KOPT-K1 (cell line): Measurements from ENCODE around the gene KDM4C.
"Not testable (repeated sequence)": the region's sequence is repeated elsewhere in the genome, so short reads cannot be mapped to it uniquely, and the experiment has no call there.

Source experiments
- H3K27ac ChIP-seq: fragments of 200-600 bp; sonication (generic); 2 replicates; pipeline ENCODE4 v1.5.1; 2016; ENCODE audit warnings: antibody characterized with exemption, mild to moderate bottlenecking, low read depth, low read length; ENCODE audit not compliant: poor library complexity, severe bottlenecking
- H3K36me3 ChIP-seq: fragments of 200-600 bp; sonication (generic); 2 replicates; pipeline ENCODE4 v1.5.1; 2017; ENCODE audit warnings: antibody characterized with exemption, mild to moderate bottlenecking, low read length, moderate library complexity; ENCODE audit not compliant: insufficient read depth
- H3K9me3 ChIP-seq: fragments of 200-600 bp; sonication (generic); 2 replicates; pipeline ENCODE4 v1.5.1; 2017; ENCODE audit warnings: antibody characterized with exemption, low read length, mild to moderate bottlenecking; ENCODE audit not compliant: insufficient read depth, poor library complexity, severe bottlenecking

The KDM4C gene

GRCh38 chr9:6780690-6781089 is 22.9 kb downstream of the KDM4C start:
- Histone ChIP-seq H3K36me3 (no peaks in the 10 kb centered on the region), H3K27ac (no peak overlapping the region), H3K9me3 (no peaks in the 10 kb centered on the region)

GRCh38 chr9:6781476-6781875 is 23.7 kb downstream of the KDM4C start:
- H3K27ac ChIP-seq, result no peak overlapping the region
- H3K9me3 ChIP-seq, result no peaks in the 10 kb centered on the region
- H3K36me3 ChIP-seq, result no peaks in the 10 kb centered on the region

GRCh38 chr9:6782345-6782744 is 24.6 kb downstream of the KDM4C start:
- no peak overlapping the region for H3K27ac ChIP-seq
- no peaks in the 10 kb centered on the region for H3K9me3 ChIP-seq

GRCh38 chr9:6782981-6783380 is 25.2 kb downstream of the KDM4C start:
- peak overlapping the region; percentile 30 for H3K27ac ChIP-seq
- H3K36me3 ChIP-seq, result no peaks in the 10 kb centered on the region
- H3K9me3 ChIP-seq, result no peaks in the 10 kb centered on the region

More at GRCh38 chr9:6782345-6782744, 24.6 kb downstream of the KDM4C start:
- H3K36me3 ChIP-seq, result no peaks in the 10 kb centered on the region

GRCh38 chr9:6783753-6784152 is 26.0 kb downstream of the KDM4C start:
- H3K27ac ChIP-seq, result peak overlapping the region; percentile 30
- H3K9me3 ChIP-seq, result no peaks in the 10 kb centered on the region

GRCh38 chr9:6785682-6786081 is 27.9 kb downstream of the KDM4C start:
- Histone ChIP-seq H3K27ac (no peak overlapping the region), H3K9me3 (no peaks in the 10 kb centered on the region), H3K36me3 (no peaks in the 10 kb centered on the region)

More at GRCh38 chr9:6783753-6784152, 26.0 kb downstream of the KDM4C start:
- H3K36me3 ChIP-seq, result no peaks in the 10 kb centered on the region

- Histone ChIP-seq H3K36me3 (peaks cover 2% of the 10 kb centered on the region; the same call in 1 of the 2 replicates), H3K27ac (no peak overlapping the region), H3K9me3 (no peaks in the 10 kb centered on the region)
Measured at GRCh38 chr9:6787793-6788161, 30.0 kb downstream of the KDM4C start.

- Histone ChIP-seq H3K27ac (no peak overlapping the region), H3K9me3 (no peaks in the 10 kb centered on the region), H3K36me3 (peaks cover 8% of the 10 kb centered on the region)
Measured at GRCh38 chr9:6788162-6789016, 30.6 kb downstream of the KDM4C start.

GRCh38 chr9:6789017-6789338 is 31.2 kb downstream of the KDM4C start:
- not testable (repeated sequence) for H3K9me3 ChIP-seq, H3K27ac ChIP-seq
- peaks cover 12% of the 10 kb centered on the region for H3K36me3 ChIP-seq

- Histone ChIP-seq H3K36me3 (peaks cover 30% of the 10 kb centered on the region), H3K27ac (no peak overlapping the region), H3K9me3 (no peaks in the 10 kb centered on the region)
Measured at GRCh38 chr9:6790866-6791265, 33.1 kb downstream of the KDM4C start.

GRCh38 chr9:6793203-6793602 is 35.4 kb downstream of the KDM4C start:
- H3K36me3 ChIP-seq, result peaks cover 30% of the 10 kb centered on the region
- no peak overlapping the region for H3K27ac ChIP-seq
- no peaks in the 10 kb centered on the region for H3K9me3 ChIP-seq

- peaks cover 30% of the 10 kb centered on the region for H3K36me3 ChIP-seq
- peaks cover 6% of the 10 kb centered on the region for H3K9me3 ChIP-seq
- no peak overlapping the region for H3K27ac ChIP-seq
Measured at GRCh38 chr9:6794936-6795335, 37.2 kb downstream of the KDM4C start.

- Histone ChIP-seq H3K27ac (no peak overlapping the region), H3K9me3 (peaks cover 6% of the 10 kb centered on the region), H3K36me3 (peaks cover 9% of the 10 kb centered on the region; the same call in 1 of the 2 replicates)
Measured at GRCh38 chr9:6802926-6803325, 45.2 kb downstream of the KDM4C start.

GRCh38 chr9:6805532-6805931 is 47.8 kb downstream of the KDM4C start:
- Histone ChIP-seq H3K36me3 (peaks cover 19% of the 10 kb centered on the region), H3K9me3 (no peaks in the 10 kb centered on the region), H3K27ac (no peak overlapping the region)

- not testable (repeated sequence) for H3K27ac ChIP-seq, H3K9me3 ChIP-seq
- H3K36me3 ChIP-seq, result peaks cover 19% of the 10 kb centered on the region
Measured at GRCh38 chr9:6806318-6806717, 48.5 kb downstream of the KDM4C start.

GRCh38 chr9:6807669-6808068 is 49.9 kb downstream of the KDM4C start:
- H3K27ac ChIP-seq, H3K9me3 ChIP-seq: not testable (repeated sequence)
- H3K36me3 ChIP-seq, result peaks cover 19% of the 10 kb centered on the region
